Dermis blood vessel endothelial cell (primary cell): ENCODE results near the gene GNPDA1. TPM values are rescaled to one million over a fixed set of nuclear protein-coding genes. Genes with fewer than 3 reads are reported as not detected.
"Not testable (repeated sequence)": the region's sequence is repeated elsewhere in the genome, so short reads cannot be mapped to it uniquely, and the experiment has no call there.

ENCODE experiments used
- DNase-seq: peaks from one replicate; pipeline ENCODE4 v3.0.0; 2010
- total RNA-seq: library from RNA; depleted of rRNA; stranded (reverse); fragments of >200 nt; gene quantifications from 2 replicates; pipeline ENCODE4 v1.2.3, GENCODE V29; 2014

Gene GNPDA1
- total RNA-seq = 51.4 and 54.1 TPM in 2 replicates

- peak; percentile 87 for DNase-seq
Observed at GRCh38 chr5:142012792-142013388, at the start of gene GNPDA1. TSS of gene GNPDA1 (minus strand) at chr5:142013027. CDS start at chr5:142012035, 992 bp downstream.

- DNase-seq = peak; percentile 31
Observed at GRCh38 chr5:142059304-142059940, 46.6 kb upstream of the GNPDA1 start.

DNA sequence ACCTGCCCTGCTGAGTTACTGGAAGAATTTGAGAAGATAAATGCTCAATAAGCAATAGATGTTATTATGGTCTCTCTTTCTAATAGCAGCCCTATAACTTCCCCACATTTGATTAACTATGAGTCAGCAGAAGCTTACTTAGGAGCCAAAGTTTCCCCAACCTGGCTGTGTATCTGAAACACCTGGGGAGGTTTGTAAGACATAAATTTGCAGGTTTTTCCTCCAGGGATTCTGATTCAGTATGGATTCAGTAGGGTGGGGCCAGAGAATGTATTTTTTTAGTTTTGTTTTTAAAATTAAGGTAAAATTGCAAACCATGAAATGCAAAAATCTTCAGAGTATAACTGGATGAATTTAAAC is 44.9 kb upstream of the GNPDA1 start:
- no peak for DNase-seq

DNA sequence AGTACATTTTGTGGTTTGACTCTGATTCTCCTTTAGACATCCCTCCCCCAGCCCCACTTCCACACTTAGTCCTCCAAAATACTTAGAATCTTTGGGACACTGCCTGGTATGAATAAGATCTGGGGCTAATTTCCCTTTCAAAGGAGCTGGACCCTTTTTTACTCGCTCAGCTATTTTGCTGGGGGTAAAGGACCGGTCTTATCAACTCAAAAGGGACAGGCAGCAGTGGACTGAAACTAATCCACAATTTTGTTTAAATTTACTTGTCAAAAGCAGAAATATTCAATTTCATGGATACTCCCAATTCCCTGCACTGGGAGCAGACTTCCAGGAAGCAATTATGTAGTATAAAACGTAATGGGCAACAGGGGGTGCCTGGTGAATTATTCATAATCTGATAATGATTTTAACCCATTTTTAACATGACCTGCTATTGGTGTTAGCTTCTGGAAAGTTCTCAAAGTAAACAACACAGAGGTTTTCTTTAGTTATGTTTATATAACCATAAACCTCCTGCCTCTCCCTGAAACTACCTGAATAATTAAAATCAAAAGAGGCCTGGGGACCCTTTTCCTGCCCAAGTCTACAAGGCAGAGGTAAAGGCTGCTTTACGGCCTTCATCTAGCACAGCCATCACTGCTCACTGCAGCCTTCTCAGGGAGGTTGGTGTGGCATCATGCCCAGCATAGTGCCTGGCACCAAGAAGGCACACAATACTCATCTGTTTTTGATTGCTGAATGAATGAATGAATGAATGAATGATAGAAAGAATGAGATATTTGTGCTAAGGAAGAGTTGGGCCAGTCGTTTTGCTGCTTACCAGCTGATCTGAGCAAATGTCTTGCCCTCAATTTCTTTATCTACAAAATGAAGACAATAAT is 44.2 kb upstream of the GNPDA1 start:
- no peak for DNase-seq

DNA sequence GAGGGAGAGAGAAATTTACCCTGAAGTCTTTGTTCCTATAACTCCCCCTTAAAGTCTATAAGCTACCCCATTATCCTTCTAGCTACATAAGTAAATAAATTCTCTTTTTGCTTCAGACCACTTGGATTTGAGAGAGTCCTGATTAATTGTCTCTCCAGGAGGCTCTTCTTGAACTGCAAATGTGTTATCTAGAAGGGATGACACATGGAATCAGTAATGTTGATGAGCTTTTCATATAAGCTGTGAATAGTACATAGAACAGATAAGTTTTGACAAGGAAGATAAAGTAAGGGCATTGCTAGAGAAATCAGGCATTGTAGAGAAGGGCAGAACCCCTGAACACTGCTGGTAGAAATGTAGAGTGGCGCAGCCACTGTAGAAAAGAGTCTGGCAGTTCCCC is 42.5 kb upstream of the GNPDA1 start:
- no peak for DNase-seq

- DNase-seq = peak; percentile 50
Observed at GRCh38 chr5:142053426-142054151, 40.8 kb upstream of the GNPDA1 start.

GRCh38 chr5:142052026-142052425 is 39.2 kb upstream of the GNPDA1 start:
- not testable (repeated sequence) for DNase-seq

DNA sequence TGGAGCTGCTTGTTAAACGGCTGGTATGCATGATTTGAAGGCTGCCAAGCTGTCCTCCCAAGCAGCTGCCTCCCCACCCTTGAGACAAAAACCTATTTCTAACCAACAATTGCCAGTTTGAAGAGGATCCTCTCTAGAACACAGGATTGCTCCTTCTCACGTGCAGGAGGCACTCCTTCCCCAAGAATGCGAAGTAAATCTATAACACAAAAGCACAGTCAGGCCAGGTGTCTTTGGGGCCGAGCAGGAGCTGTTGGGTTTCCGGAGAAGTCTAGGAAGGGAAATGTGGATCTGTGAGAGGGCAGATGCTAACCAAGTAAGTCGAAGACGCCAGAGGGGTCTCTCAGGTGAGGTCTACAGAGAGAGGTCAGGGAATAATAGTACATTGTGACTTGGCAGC is 35.4 kb upstream of the GNPDA1 start:
- no peak for DNase-seq

- DNase-seq = no peak
Observed at GRCh38 chr5:142046191-142046590, 33.4 kb upstream of the GNPDA1 start.

DNA sequence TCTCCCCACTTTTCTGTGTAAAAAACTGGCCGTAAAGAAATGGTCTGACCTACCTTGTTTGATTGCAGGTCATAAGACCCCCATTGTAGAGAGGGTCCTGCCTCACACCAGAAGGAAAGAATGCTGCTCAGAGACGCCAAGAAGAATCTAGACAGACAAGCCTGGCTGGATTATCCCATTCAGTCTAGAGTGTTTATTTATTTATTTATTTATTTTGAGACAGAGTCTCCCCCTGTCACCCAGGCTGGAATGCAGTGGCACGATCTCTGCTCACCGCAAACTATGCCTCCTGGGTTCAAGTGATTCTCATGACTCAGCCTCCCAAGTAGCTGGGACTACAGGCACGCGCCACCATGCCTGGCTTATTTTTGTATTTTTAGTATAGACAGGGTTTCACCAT is 28.1 kb upstream of the GNPDA1 start:
- not testable (repeated sequence) for DNase-seq

- DNase-seq = no peak
Observed at GRCh38 chr5:142040285-142040684, 27.5 kb upstream of the GNPDA1 start.

- DNase-seq = no peak
Observed at GRCh38 chr5:142038735-142039134, 25.9 kb upstream of the GNPDA1 start.

- DNase-seq = not testable (repeated sequence)
Observed at GRCh38 chr5:142037599-142037998, 24.8 kb upstream of the GNPDA1 start.

GRCh38 chr5:142036918-142037317 is 24.1 kb upstream of the GNPDA1 start:
- no peak for DNase-seq

- no peak for DNase-seq
Observed at GRCh38 chr5:142034994-142035393, 22.2 kb upstream of the GNPDA1 start.

DNA sequence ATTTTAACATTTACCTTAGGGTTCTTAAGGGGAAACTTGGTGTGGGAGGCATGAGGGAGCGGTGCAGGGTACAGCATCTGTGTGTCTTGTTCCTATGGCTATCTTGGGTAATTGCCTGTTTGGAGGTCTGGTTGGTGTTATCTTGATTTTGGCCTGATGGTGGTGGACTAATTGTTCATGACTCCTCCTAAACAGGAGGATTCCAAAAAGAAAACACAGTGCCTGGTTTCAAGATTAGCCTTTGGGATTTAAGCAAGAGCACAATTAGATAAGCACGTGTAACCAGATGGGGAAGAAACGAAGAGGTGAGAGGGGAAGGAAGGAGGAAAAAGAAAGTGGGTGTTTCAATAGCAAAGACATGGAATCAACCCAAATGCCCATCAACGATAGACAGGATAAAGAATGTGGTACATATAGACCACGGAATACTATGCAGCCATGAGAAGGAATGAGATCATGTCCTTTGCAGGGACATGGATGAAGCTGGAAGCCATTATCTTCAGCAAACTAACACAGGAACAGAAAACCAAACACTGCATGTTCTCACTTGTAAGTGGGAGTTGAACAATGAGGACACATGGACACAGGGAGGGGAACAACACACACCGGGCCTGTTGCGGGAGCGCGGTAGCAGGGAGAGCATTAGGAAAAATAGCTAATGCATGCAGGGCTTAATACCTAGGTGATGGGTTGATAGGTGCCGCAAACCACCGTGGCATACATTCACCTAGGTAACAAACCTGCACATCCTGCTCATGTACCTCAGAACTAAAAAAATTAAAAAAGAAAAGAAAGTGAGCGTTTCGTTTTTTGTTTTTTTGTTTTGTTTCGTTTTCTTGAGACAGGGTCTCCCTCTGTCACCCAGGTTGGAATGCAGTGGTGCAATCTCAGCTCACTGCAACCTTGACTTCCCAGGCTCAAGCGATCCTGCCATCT is 21.1 kb upstream of the GNPDA1 start:
- DNase-seq = not testable (repeated sequence)

DNA sequence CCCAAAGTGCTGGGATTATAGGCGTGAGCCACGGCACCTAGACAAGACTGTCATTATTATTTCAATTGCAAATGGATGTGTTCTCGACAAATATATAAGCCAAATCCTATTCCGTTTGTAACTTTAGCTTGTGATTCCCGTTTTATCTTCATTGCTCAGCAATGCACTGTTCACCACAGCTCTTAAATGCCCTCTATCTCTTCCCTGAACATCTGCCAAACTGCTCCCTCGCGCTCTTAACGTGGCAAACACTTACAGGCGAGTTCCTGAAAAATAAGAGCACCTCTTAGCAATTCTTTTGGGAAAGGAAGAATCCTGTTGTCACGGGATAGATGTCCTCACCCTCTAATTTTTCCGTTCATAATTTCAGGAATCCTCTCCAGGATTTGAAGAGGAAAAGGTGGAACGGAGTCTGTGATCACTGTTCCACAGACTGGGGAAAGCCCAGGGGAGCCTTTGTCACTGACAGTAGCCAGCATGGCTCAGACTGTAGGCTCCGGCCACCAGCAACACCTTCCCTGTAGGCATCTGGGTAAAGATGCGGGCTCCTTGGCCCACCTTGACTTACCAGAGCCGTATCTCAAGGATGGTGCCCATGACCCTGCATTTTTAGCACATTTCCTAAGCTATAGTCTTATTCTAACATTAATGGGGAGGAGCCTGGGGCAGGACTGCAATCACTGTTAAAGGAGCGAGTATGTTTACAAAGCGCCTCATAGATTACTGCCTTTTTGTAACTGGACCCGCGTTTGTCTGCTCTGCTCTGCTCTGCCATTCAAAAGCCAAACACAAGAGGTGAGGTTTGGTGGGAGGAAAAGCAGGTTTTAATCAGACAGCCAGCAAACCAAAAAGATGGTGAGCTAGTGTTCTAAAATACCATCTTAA is 20.2 kb upstream of the GNPDA1 start:
- no peak for DNase-seq

DNA sequence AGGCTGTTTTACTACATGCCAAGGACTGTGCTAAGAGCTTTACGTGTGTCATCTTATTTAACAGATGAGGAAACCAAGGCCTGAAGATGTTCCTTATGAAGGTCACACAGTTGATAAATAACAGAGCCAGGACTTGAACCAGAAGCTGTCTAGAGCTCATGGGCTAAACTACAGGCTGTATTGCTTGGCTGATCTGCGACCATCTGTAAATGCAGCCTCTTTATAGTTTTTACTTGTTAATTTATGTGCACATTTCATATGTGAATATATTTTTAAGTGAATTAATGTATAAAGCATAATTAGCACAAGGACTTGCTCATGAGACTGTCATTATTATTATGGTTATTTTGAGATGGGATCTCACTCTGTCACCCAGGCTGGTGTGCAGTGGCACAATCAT is 19.3 kb upstream of the GNPDA1 start:
- DNase-seq = no peak

- no peak for DNase-seq
Observed at GRCh38 chr5:142025637-142026036, 12.8 kb upstream of the GNPDA1 start.

GRCh38 chr5:142024771-142025304 is 12.0 kb upstream of the GNPDA1 start:
- peak; percentile 81 for DNase-seq
